SJSA1 (cell line): Measurements from ENCODE around the gene POR. TPM values are rescaled to one million over a fixed set of nuclear protein-coding genes. Genes with fewer than 3 reads are reported as not detected.
"Not testable (repeated sequence)": the region's sequence is repeated elsewhere in the genome, so short reads cannot be mapped to it uniquely, and the experiment has no call there.

Experiments used
- DNase-seq, 2 experiments: peaks; one replicate each; pipeline ENCODE4 v3.0.0-alpha.2; 2015 to 2020; ENCODE audit warnings: low spot score in 2 of 2, low read depth in 1 of 2
- H3K27ac ChIP-seq: fragments of 250-450 bp; sonication (Bioruptor Pico); 2 replicates; pipeline ENCODE4 v1.5.1; 2020; ENCODE audit warnings: mild to moderate bottlenecking, moderate library complexity
- H3K27me3 ChIP-seq: fragments of 250-450 bp; sonication (Bioruptor Pico); replicated peaks from 2 replicates; pipeline ENCODE4 v1.5.1; 2020; ENCODE audit warnings: mild to moderate bottlenecking, moderate library complexity
- H3K36me3 ChIP-seq: fragments of 250-450 bp; sonication (Bioruptor Pico); 2 replicates; pipeline ENCODE4 v1.5.1; 2020; ENCODE audit warnings: mild to moderate bottlenecking
- H3K4me1 ChIP-seq: fragments of 250-450 bp; sonication (Bioruptor Pico); replicated peaks from 2 replicates; pipeline ENCODE4 v1.6.1; 2021; ENCODE audit warnings: mild to moderate bottlenecking
- H3K4me3 ChIP-seq: fragments of 250-450 bp; sonication (Bioruptor Pico); 2 replicates; pipeline ENCODE4 v1.5.1; 2020; ENCODE audit warnings: mild to moderate bottlenecking
- H3K9me3 ChIP-seq: fragments of 250-450 bp; sonication (Bioruptor Pico); replicated peaks from 2 replicates; pipeline ENCODE4 v1.5.1; 2020; ENCODE audit warnings: mild to moderate bottlenecking
- total RNA-seq: library from RNA; depleted of rRNA; stranded (reverse); fragments of >200 nt; shearing (Covaris generic); gene quantifications from 2 replicates; pipeline ENCODE4 v1.2.3, GENCODE V29; 2014; rRNA removed

Gene POR
- total RNA-seq: 82.8 and 115 TPM in 2 replicates

DNA sequence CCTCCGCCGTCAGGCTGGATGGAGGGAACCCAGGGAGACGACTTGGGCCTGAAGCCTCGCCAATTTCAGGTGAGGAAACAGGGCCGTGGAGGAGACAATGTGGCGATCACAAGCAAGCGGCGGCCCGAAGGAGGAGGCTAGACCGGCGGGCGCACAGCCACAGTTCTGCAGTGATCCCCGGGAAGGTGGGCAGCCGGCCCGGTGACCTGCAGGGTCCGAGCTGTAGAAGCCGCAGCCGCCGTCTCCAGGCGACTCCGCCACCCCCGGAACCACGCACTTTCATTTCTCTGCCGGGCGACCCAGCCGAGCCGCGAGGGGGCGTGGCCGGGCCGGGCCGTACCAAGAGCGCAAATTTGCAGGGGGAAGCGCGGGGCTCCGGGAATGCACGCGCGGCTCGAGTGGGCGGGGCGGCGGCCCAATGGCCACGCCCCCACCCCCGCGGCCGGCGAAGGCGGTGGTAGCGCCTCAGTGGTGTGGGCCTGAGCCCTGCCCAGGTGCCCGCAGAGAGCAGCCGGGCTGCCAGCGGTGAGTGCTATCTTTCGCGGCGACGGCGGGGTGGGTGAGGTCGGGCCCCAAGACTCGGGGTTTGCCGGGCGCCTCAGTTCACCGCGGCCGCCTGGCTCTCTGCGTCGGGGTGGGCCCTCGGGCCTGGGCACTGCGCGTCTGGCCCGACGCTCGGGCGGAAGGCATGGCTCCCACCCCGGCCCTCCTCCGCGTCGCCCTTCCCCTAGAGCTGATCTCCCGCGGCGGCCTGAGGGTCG is at the start of gene POR:
Gene POR, plus strand, starts transcription at position 501 of the 761 bp plus-strand sequence. CDS start 38,847 bp downstream, outside the sequence.
- DNase-seq: peak; percentile 91 to 97
- no peaks in the 10 kb centered on the region for H3K9me3 ChIP-seq
- peak within 1 kb of the TSS; percentile 54 for H3K27ac ChIP-seq
- H3K4me3 ChIP-seq: peak within 1 kb of the TSS; percentile 87
- peaks cover 15% of the 10 kb centered on the region for H3K36me3 ChIP-seq
- H3K4me1 ChIP-seq: peaks cover 17% of the 10 kb centered on the region
- H3K27me3 ChIP-seq: no peaks in the 10 kb centered on the region

GRCh38 chr7:75866114-75866488 is 48.9 kb upstream of the POR start:
- H3K9me3 ChIP-seq: no peaks in the 10 kb centered on the region
- peak in 1 of 2 experiments; percentile 50 for DNase-seq
- H3K27me3 ChIP-seq: no peaks in the 10 kb centered on the region
- H3K36me3 ChIP-seq: no peaks in the 10 kb centered on the region
- no peak overlapping the region for H3K27ac ChIP-seq
- peaks cover 21% of the 10 kb centered on the region for H3K4me1 ChIP-seq
- H3K4me3 ChIP-seq: no peak overlapping the region

- Histone ChIP-seq H3K4me1 (peaks cover 21% of the 10 kb centered on the region), H3K36me3 (no peaks in the 10 kb centered on the region), H3K27ac (peak overlapping the region; percentile 39), H3K4me3 (no peak overlapping the region), H3K9me3 (no peaks in the 10 kb centered on the region), H3K27me3 (no peaks in the 10 kb centered on the region)
- DNase-seq: peak; percentile 80 to 82
These were observed 48.2 kb upstream of the POR start for GRCh38 chr7:75866489-75867389.

DNA sequence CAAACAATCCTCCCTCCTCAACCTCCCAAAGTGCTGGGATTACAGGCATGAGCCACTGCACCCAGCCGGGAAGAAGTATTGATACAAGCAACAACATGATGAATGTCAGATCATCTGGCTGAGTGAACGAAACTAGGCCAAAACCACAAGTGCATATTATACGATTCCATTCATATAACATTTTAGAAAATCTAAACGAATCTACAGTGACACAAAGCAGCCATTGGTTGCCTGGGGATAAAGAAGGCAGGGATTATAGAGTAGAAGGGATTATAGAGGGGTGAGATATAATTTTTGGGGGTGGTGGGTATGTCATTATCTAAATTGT is 47.6 kb upstream of the POR start:
- Histone ChIP-seq H3K36me3 (no peaks in the 10 kb centered on the region), H3K9me3 (no peaks in the 10 kb centered on the region)

GRCh38 chr7:75868153-75868552 is 46.8 kb upstream of the POR start:
- H3K36me3 ChIP-seq: no peaks in the 10 kb centered on the region
- no peak for DNase-seq
- H3K9me3 ChIP-seq: no peaks in the 10 kb centered on the region
- no peak overlapping the region for H3K27ac ChIP-seq
- H3K4me3 ChIP-seq: no peak overlapping the region
- H3K4me1 ChIP-seq: peaks cover 28% of the 10 kb centered on the region
- H3K27me3 ChIP-seq: no peaks in the 10 kb centered on the region

More for the DNA sequence above, 47.6 kb upstream of the POR start:
- peaks cover 23% of the 10 kb centered on the region for H3K4me1 ChIP-seq
- peak overlapping the region; percentile 39; the same call in 1 of the 2 replicates for H3K27ac ChIP-seq
- no peak overlapping the region for H3K4me3 ChIP-seq
- no peak for DNase-seq
- H3K27me3 ChIP-seq: no peaks in the 10 kb centered on the region

GRCh38 chr7:75869776-75870379 is 45.1 kb upstream of the POR start:
- no peaks in the 10 kb centered on the region for H3K9me3 ChIP-seq
- H3K36me3 ChIP-seq: no peaks in the 10 kb centered on the region
- H3K4me1 ChIP-seq: peaks cover 28% of the 10 kb centered on the region
- H3K27ac ChIP-seq: no peak overlapping the region
- DNase-seq: no peak
- no peaks in the 10 kb centered on the region for H3K27me3 ChIP-seq
- no peak overlapping the region for H3K4me3 ChIP-seq

GRCh38 chr7:75870557-75871161 is 44.3 kb upstream of the POR start:
- Histone ChIP-seq H3K4me3 (no peak overlapping the region), H3K4me1 (peaks cover 27% of the 10 kb centered on the region), H3K27ac (no peak overlapping the region), H3K27me3 (no peaks in the 10 kb centered on the region), H3K36me3 (no peaks in the 10 kb centered on the region), H3K9me3 (no peaks in the 10 kb centered on the region)
- DNase-seq: no peak

DNA sequence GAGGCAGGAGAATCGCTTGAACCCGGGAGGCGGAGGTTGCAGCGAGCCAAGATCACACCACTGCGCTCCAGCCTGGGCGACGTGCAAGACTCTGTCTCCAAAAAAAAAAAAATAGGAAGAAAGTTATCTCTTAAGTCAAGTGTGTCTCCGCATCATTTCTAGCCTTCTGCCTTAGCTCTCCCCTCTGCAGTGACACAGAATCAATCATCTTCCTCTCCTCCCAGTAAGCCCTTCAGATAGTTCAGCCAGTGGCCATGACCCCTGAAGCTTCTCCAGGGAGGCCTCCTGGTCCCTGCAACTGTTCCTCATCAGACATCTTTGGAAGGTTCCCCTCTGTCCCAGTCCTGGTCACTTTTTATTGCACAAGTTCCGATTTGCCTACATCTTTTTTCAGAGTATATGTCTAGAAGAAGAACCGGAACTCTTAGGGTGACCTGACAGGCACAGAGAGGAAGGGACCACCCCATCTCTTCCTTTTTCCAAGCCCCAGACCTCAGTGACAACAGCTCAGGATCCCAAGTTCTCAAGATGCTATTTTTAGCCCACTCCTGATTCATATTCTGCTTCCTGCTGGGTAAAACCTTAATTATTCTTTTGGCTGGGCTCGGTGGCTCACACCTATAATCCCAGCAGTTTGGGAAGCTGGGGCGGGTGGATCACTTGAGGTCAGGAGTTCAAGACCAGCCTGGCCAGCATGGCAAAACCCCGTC is 42.7 kb upstream of the POR start:
- Histone ChIP-seq H3K9me3 (no peaks in the 10 kb centered on the region), H3K27me3 (no peaks in the 10 kb centered on the region), H3K4me1 (peaks cover 11% of the 10 kb centered on the region), H3K36me3 (no peaks in the 10 kb centered on the region), H3K4me3 (no peak overlapping the region), H3K27ac (0 out of 2 replicates have a peak overlapping the region, but pooled peaks have one; percentile 29)
- DNase-seq: peak in 1 of 2 experiments; percentile 16

GRCh38 chr7:75874180-75874579 is 40.8 kb upstream of the POR start:
- H3K27me3 ChIP-seq: not testable (repeated sequence)

DNA sequence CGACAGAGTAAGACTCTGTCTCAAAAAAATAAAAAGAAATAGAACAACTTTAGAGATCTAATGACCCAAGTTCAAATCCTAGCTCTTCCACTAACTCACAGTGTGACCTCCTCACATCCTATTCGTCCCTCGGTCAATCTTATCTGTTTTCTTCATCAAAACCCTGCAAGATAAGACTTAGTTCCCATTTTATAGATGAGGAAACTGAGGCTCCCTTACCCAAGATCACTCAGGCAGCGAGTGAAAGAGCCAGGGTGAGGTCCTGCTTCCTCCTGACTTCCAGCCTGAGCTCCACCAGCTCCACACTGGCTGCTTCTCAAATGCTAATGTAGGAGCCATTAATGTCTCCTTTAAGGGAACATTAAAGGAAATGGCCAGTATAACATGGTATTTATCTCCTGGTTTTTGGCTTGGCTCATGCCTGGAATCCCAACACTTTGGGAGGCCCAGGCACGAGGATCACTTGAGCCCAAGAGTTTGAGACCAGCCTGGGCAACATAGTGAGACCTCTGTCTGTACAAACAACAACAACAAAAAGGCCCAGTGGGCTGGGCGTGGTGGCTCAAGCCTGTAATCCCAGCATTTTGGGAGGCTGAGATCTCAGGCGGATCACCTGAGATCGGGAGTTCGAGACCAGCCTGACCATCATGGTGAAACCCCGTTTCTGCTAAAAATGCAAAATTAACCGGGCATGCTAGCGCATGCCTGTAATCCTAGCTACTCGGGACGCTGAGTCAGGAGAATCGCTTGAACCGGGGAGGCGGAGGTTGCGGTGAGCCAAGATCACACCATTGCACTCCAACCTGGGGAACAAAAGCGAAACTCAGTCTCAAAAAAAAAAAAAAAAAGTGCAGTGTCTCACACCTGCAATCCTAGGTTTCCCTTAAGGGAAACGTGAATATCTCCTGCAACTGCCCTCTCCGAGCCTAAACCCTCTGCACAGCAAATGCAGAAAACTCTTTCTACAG is 39.6 kb upstream of the POR start:
- DNase-seq: no peak
- Histone ChIP-seq H3K4me1 (peaks cover 20% of the 10 kb centered on the region), H3K36me3 (peaks cover 12% of the 10 kb centered on the region), H3K27me3 (no peaks in the 10 kb centered on the region), H3K27ac (no peak overlapping the region), H3K4me3 (no peak overlapping the region), H3K9me3 (no peaks in the 10 kb centered on the region; the same call in 1 of the 2 replicates)

More at GRCh38 chr7:75874180-75874579, 40.8 kb upstream of the POR start:
- not testable (repeated sequence) for H3K36me3 ChIP-seq, DNase-seq, H3K9me3 ChIP-seq, H3K4me3 ChIP-seq, H3K27ac ChIP-seq
- peaks cover 14% of the 10 kb centered on the region for H3K4me1 ChIP-seq

DNA sequence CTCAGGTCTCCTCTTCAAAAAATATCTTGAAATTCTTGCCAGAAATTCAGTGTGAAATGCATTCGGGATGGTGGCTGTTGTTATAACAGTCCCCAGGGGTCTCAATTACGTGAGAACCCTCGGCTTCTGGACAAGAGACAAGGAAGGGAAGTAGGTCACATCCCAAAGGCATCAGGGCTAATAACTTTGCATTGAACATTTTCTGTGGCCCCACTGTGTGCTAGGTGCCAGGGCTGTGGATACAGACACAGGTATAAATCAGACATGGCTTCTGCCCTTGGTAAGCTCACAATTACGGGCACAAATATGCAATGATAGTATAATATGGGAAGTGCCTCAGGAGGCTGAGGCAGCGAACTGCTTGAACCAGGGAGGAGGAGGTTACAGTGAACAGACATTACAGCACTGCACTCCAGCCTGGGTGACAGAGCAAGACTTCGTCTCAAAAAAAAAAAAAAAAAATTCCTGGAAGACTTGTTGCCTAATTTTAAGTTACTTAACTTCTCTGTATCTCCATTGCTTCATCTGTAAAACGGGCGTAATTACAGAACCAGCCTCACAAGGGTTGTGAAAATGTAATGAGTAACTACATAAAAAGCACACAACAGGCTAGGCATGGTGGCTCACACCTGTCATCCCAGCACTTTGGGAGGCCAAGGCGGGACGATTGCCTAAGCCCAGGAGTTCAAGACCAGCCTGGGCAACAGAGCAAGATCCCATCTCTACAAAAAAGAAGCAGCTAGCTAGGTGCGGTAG is 38.7 kb upstream of the POR start:
- H3K27me3 ChIP-seq: no peaks in the 10 kb centered on the region
- peaks cover 21% of the 10 kb centered on the region for H3K36me3 ChIP-seq
- no peak overlapping the region for H3K4me3 ChIP-seq
- H3K4me1 ChIP-seq: peaks cover 23% of the 10 kb centered on the region
- no peak for DNase-seq
- no peak overlapping the region for H3K27ac ChIP-seq
- H3K9me3 ChIP-seq: no peaks in the 10 kb centered on the region; the same call in 1 of the 2 replicates
